Astrocyte (in vitro differentiated cells and primary cell): ENCODE measurements around the gene WNT16.

Experiments
- CTCF ChIP-seq: IDR thresholded peaks from 2 replicates; pipeline ENCODE4 v1.5.1; 2011; ENCODE audit warnings: low read depth, mild to moderate bottlenecking, inconsistent platforms, low read length, moderate library complexity; ENCODE audit not compliant: insufficient read depth
- EZH2 ChIP-seq: IDR thresholded peaks from 2 replicates; pipeline ENCODE4 v1.6.1; 2012; ENCODE audit warnings: mild to moderate bottlenecking, low read length, inconsistent platforms; ENCODE audit not compliant: insufficient read depth

GRCh38 chr7:121330053-121330833 lies 1.4 kb downstream of the WNT16 start:
- TF ChIP-seq CTCF (no peak), EZH2 (no peak)
